Esophagus muscularis mucosa (tissue), 4 donors: Measurements from ENCODE around the gene SLC35F5.

Experiments used
- EP300 ChIP-seq: sonication (generic); formaldehyde crosslinking; IDR thresholded peaks from one replicate; pipeline ENCODE4 v1.6.1; 2017; ENCODE audit warnings: antibody characterized with exemption
- POLR2A ChIP-seq: fragments of 450-650 bp; IDR thresholded peaks from one replicate; pipeline ENCODE4 v1.6.1; 2017; ENCODE audit warnings: antibody characterized with exemption, moderate library complexity, mild to moderate bottlenecking, low read depth
- POLR2AphosphoS5 ChIP-seq, 2 donors: sonication (generic); formaldehyde crosslinking; IDR thresholded peaks; one replicate each; pipeline ENCODE4 v1.6.1; 2017; ENCODE audit warnings: antibody characterized with exemption in 2 of 2
- TF ChIP-seq, protein P1 (sequence below), 3 experiments: fragments of 200-600 bp in 2 of 3; fragments of 450-650 bp in 1 of 3; sonication (generic) in 2 of 3; IDR thresholded peaks; one replicate each; pipeline ENCODE4 v1.5.1; 2017 to 2019; ENCODE audit warnings: antibody characterized with exemption in 3 of 3, mild to moderate bottlenecking in 2 of 3, moderate library complexity in 1 of 3

DNA sequence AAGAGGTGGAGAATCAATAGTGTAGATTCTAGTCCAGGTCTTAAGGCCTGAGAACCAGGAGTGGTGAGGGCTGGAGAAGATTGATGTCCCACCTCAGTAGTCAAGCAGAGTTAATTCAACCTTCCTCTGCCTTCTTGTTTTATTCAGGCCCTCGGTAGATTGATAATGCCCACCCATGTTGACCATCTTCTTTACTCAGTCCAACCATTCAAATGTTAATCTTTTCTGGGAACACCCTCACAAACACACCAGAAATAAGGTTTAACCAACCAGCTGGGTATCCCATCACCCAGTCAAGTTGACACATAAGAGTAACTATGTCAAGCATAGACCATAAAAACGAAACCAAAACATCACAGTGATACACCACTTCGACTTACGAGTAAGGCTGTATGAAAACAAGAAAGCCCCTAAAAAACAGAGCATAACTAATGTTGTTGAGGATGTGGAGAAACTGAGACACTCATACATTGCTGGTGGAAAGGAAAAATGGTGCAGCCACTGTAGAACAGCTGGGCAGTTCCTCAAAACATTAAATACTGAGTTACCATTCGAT lies 57.5 kb downstream of the SLC35F5 start:
- TF ChIP-seq POLR2A = no peak
- TF ChIP-seq EP300 = no peak
- TF ChIP-seq, protein P1, sequence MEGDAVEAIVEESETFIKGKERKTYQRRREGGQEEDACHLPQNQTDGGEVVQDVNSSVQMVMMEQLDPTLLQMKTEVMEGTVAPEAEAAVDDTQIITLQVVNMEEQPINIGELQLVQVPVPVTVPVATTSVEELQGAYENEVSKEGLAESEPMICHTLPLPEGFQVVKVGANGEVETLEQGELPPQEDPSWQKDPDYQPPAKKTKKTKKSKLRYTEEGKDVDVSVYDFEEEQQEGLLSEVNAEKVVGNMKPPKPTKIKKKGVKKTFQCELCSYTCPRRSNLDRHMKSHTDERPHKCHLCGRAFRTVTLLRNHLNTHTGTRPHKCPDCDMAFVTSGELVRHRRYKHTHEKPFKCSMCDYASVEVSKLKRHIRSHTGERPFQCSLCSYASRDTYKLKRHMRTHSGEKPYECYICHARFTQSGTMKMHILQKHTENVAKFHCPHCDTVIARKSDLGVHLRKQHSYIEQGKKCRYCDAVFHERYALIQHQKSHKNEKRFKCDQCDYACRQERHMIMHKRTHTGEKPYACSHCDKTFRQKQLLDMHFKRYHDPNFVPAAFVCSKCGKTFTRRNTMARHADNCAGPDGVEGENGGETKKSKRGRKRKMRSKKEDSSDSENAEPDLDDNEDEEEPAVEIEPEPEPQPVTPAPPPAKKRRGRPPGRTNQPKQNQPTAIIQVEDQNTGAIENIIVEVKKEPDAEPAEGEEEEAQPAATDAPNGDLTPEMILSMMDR (IDR thresholded peaks at IDR 0.05) = no peak
- no peak for TF ChIP-seq POLR2AphosphoS5 (IDR thresholded peaks at IDR 0.05)
